AG09309 (cell line): ENCODE data around the gene NARF.
"Not testable (repeated sequence)": the region's sequence is repeated elsewhere in the genome, so short reads cannot be mapped to it uniquely, and the experiment has no call there.

Experiments used
- DNase-seq: peaks from one replicate; pipeline ENCODE4 v3.0.0-alpha.2; 2010; ENCODE audit warnings: low read depth
- H3K4me3 ChIP-seq: 2 replicates; pipeline ENCODE4 v1.5.1; 2011; ENCODE audit warnings: mild to moderate bottlenecking, low read depth, low read length, moderate library complexity; ENCODE audit not compliant: control insufficient read depth
- TF ChIP-seq, protein P1 (sequence below): IDR thresholded peaks from 2 replicates; pipeline ENCODE4 v1.5.1; 2011; ENCODE audit warnings: mild to moderate bottlenecking, low read depth, low read length, inconsistent platforms; ENCODE audit not compliant: insufficient read depth, control insufficient read depth; ENCODE audit errors: missing control alignments

NARF gene

DNA sequence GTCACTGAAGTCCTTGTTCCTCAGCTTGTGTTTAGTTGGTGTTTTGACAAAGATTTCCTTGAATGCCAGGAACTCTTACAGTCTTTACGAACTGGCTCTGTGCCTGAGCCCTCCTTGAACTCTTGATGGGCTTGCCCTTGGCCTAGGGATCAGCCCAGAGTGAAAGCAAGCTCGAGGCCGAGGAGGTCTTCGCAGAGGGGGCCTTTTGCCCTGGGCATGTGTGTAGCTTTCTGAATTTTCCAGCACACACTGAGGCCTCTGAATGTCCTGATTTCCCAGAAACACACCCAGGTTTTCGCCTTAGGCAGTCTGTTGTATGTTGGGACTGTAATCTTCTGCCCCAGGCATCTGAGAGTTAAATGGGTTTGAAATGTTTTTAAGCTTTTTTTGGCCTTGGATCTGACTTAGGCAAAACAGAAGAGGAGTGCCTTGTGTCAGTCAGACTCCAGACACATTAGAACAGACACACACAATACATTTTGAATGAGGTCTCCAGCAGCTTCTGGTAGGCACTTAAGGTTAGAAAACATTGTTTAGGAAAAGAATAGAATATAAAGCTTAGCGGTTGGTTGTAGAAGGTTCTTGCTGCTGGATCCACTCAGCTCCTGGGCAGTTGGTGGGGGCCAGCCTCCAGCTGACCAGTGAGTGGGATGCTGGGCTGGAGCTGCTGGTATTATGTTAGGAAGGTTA lies 78.1 kb downstream of the NARF start:
- H3K4me3 ChIP-seq, result no peak overlapping the region
- DNase-seq, result no peak
- TF ChIP-seq, protein P1, sequence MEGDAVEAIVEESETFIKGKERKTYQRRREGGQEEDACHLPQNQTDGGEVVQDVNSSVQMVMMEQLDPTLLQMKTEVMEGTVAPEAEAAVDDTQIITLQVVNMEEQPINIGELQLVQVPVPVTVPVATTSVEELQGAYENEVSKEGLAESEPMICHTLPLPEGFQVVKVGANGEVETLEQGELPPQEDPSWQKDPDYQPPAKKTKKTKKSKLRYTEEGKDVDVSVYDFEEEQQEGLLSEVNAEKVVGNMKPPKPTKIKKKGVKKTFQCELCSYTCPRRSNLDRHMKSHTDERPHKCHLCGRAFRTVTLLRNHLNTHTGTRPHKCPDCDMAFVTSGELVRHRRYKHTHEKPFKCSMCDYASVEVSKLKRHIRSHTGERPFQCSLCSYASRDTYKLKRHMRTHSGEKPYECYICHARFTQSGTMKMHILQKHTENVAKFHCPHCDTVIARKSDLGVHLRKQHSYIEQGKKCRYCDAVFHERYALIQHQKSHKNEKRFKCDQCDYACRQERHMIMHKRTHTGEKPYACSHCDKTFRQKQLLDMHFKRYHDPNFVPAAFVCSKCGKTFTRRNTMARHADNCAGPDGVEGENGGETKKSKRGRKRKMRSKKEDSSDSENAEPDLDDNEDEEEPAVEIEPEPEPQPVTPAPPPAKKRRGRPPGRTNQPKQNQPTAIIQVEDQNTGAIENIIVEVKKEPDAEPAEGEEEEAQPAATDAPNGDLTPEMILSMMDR, result no peak

DNA sequence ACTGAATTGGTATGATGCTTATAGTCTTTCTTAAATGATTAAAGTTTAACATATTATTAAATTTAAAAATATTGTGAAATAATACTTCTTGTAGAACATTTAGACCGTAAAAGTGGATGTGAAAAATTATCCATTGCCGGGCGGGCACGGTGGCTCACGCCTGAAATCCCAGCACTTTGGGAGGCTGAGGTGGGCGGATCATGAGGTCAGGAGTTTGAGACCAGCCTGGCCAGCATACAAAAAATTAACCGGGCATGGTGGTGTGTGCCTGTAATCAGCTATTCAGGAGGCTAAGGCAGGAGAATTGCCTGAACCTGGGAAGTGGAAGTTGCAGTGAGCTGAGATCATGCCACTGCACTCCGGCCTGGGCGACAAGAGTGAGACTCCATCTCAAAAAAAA lies 78.7 kb downstream of the NARF start:
- H3K4me3 ChIP-seq, DNase-seq: not testable (repeated sequence)

DNA sequence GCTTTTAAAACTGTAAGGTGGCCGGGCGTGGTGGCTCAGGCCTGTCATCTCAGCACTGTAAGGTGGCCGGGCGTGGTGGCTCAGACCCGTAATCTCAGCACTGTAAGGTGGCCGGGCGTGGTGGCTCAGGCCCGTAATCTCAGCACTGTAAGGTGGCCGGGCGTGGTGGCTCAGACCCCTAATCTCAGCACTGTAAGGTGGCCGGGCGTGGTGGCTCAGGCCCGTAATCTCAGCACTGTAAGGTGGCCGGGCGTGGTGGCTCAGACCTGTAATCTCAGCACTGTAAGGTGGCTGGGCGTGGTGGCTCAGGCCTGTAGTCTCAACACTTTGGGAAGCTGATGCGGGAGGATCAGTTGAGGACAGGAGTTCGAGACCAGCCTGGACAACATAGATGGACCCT lies 80.5 kb downstream of the NARF start:
- not testable (repeated sequence) for H3K4me3 ChIP-seq, DNase-seq
